Gastroesophageal sphincter (tissue), 3 donors: Measurements from ENCODE around the gene VDAC2.
"Not testable (repeated sequence)": the region's sequence is repeated elsewhere in the genome, so short reads cannot be mapped to it uniquely, and the experiment has no call there.

Source experiments
- CTCF ChIP-seq, 4 experiments: fragments of 200-600 bp in 2 of 4; fragments of 450-650 bp in 2 of 4; sonication (generic) in 1 of 4; IDR thresholded peaks; one replicate each; pipeline ENCODE4 v1.5.1; 2017 to 2019; ENCODE audit warnings: antibody characterized with exemption in 4 of 4, mild to moderate bottlenecking in 2 of 4, moderate library complexity in 2 of 4
- POLR2A ChIP-seq, 2 donors: fragments of 450-650 bp; IDR thresholded peaks; one replicate each; pipeline ENCODE4 v1.6.1; 2017; ENCODE audit warnings: antibody characterized with exemption in 2 of 2, mild to moderate bottlenecking in 2 of 2, moderate library complexity in 1 of 2

- not testable (repeated sequence) for TF ChIP-seq CTCF, POLR2A (IDR thresholded peaks at IDR 0.05)
Observed at GRCh38 chr10:75221492-75221891, 10.9 kb downstream of the VDAC2 start.
